ENCODE results near the gene MICOS13. TPM values are rescaled to one million over a fixed set of nuclear protein-coding genes. Genes with fewer than 3 reads are reported as not detected.

MICOS13 gene
- total RNA-seq: 10 to 100 TPM; 30.3 to 73.5 (median 52.6) TPM

GRCh38 chr19:5680437-5681368 is at the start of gene MICOS13, which contains the start of gene HSD11B1L:
TSS of gene MICOS13 (minus strand) at chr19:5680516. CDS start at chr19:5680486, 30 bp downstream.
TSS of gene HSD11B1L (plus strand) at chr19:5681027. CDS start at chr19:5684833, 3,806 bp downstream.
- Histone ChIP-seq H3K36me3 (no peaks in the 10 kb centered on the region), H3K4me1 (peaks cover 11 to 15% (median 14%) of the 10 kb centered on the region in 4 donors), H3K4me3 (peak within 1 kb of the TSS; percentile 82 to 99 (median 88)), H3K27me3 (no peaks in the 10 kb centered on the region), H3K9me3 (no peaks in the 10 kb centered on the region), H3K27ac (peak within 1 kb of the TSS; percentile 87 to 94 (median 93))
- intact Hi-C loops (cut with DNase I; ENCODE audit: low total_unique reads) (no loop called here), in situ Hi-C loops (cut with MboI; ENCODE audit: low pct_ligation_motif_present in 1 of 4, low pct_unique_long_range_greater_than_20kb in 1 of 4, low sequenced_read_pairs in 3 of 4) (no loop called here)
- peak; percentile 99 for DNase-seq
- TF ChIP-seq POLR2A (IDR thresholded peaks at IDR 0.05) (peak; percentile 43), POLR2AphosphoS5 (IDR thresholded peaks at IDR 0.05) (peak; percentile 46 to 74 (median 62)), EP300 (IDR thresholded peaks at IDR 0.05; ENCODE audit: low read depth) (no peak), CTCF (IDR thresholded peaks at IDR 0.05) (peak in 1 of 5 experiments; percentile 1)
- WGBS, 2 donors (ENCODE audit: low coverage in 1 of 2): 2% methylated on average over 73 of the region's 94 CpGs; no CpG with 5 or more reads in 1 of the 2 donors

DNA sequence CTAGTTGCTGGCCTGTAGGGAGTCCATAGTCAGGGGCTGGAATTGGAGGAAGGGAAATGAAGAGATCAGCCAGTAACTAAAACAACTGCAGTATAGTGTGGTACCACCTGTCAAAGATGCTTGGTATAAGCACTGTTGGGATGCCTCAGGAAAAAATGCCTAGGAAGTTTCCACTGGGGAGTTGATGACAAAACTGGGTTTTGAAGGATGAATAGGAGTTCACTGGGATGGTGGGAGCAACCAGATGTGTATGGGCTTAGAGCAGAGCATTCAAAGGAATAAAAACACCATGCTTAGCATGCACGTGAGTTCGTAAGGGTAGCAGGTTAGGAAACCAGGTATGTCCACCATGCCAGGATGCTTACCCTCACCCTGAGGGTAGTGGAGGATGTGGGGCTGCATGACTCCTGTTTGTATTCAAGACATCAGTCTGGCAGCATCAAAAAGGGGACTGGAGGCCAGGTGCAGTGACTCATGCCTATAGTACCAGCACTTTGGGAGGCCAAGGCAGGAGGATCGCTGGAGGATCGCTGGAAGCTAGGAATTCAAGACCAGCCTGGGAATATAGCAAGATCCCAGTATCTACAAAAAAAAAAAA is 47.2 kb upstream of the MICOS13 start:
- no peaks in the 10 kb centered on the region for H3K36me3 ChIP-seq
- no peak overlapping the region for H3K27ac ChIP-seq
- DNase-seq: no peak
- H3K27me3 ChIP-seq: no peaks in the 10 kb centered on the region
- no peaks in the 10 kb centered on the region for H3K4me1 ChIP-seq
- TF ChIP-seq CTCF (IDR thresholded peaks at IDR 0.05): no peak
- no peak for TF ChIP-seq POLR2A (IDR thresholded peaks at IDR 0.05)
- TF ChIP-seq EP300 (IDR thresholded peaks at IDR 0.05; ENCODE audit: low read depth): no peak
- no peak for TF ChIP-seq POLR2AphosphoS5 (IDR thresholded peaks at IDR 0.05)
- in situ Hi-C loops (cut with MboI; ENCODE audit: low pct_ligation_motif_present in 1 of 4, low pct_unique_long_range_greater_than_20kb in 1 of 4, low sequenced_read_pairs in 3 of 4): no loop called here
- 91% methylated on average over 4 of the region's 4 CpGs; no CpG with 5 or more reads in 1 of the 2 donors for WGBS, 2 donors (ENCODE audit: low coverage in 1 of 2)
- intact Hi-C loops (cut with DNase I; ENCODE audit: low total_unique reads): no loop called here
- H3K9me3 ChIP-seq: peaks cover 0 to 4% of the 10 kb centered on the region in 2 donors
- no peak overlapping the region for H3K4me3 ChIP-seq

- no peaks in the 10 kb centered on the region for H3K27me3 ChIP-seq
- H3K36me3 ChIP-seq: no peaks in the 10 kb centered on the region
- peak within 1 kb of the TSS; percentile 93 to 97 (median 96) for H3K27ac ChIP-seq
- 1% methylated on average over 59 of the region's 90 CpGs; no CpG with 5 or more reads in 1 of the 2 donors for WGBS, 2 donors (ENCODE audit: low coverage in 1 of 2)
- in situ Hi-C loops (cut with MboI; ENCODE audit: low pct_ligation_motif_present in 1 of 4, low pct_unique_long_range_greater_than_20kb in 1 of 4, low sequenced_read_pairs in 3 of 4) (no loop called here), intact Hi-C loops (cut with DNase I; ENCODE audit: low total_unique reads) (no loop called here)
- H3K4me1 ChIP-seq: peaks cover 12 to 34% (median 19%) of the 10 kb centered on the region in 4 donors
- H3K4me3 ChIP-seq: peak within 1 kb of the TSS; percentile 87 to 100 (median 93)
- TF ChIP-seq CTCF (IDR thresholded peaks at IDR 0.05) (peak; percentile 86 to 98 (median 91)), POLR2A (IDR thresholded peaks at IDR 0.05) (peak; percentile 75), EP300 (IDR thresholded peaks at IDR 0.05; ENCODE audit: low read depth) (no peak), POLR2AphosphoS5 (IDR thresholded peaks at IDR 0.05) (peak; percentile 91 to 97 (median 91))
- DNase-seq: peak; percentile 98
- H3K9me3 ChIP-seq: no peaks in the 10 kb centered on the region
These were observed 39.9 kb upstream of the MICOS13 start, which contains the start of the genes CATSPERD and LONP1 for GRCh38 chr19:5719961-5720790. TSS of gene CATSPERD (plus strand) at chr19:5720637. CDS start at chr19:5720738, 101 bp downstream. TSS of gene LONP1 (minus strand) at chr19:5720146. CDS start at chr19:5720132, 14 bp downstream.
